KOPT-K1 (cell line): ENCODE data around the gene ARG2.
"Not testable (repeated sequence)": the region's sequence is repeated elsewhere in the genome, so short reads cannot be mapped to it uniquely, and the experiment has no call there.

Experiments
- H3K27ac ChIP-seq: fragments of 200-600 bp; sonication (generic); 2 replicates; pipeline ENCODE4 v1.5.1; 2016; ENCODE audit warnings: antibody characterized with exemption, mild to moderate bottlenecking, low read depth, low read length; ENCODE audit not compliant: poor library complexity, severe bottlenecking
- H3K36me3 ChIP-seq: fragments of 200-600 bp; sonication (generic); 2 replicates; pipeline ENCODE4 v1.5.1; 2017; ENCODE audit warnings: antibody characterized with exemption, mild to moderate bottlenecking, low read length, moderate library complexity; ENCODE audit not compliant: insufficient read depth
- H3K9me3 ChIP-seq: fragments of 200-600 bp; sonication (generic); 2 replicates; pipeline ENCODE4 v1.5.1; 2017; ENCODE audit warnings: antibody characterized with exemption, low read length, mild to moderate bottlenecking; ENCODE audit not compliant: insufficient read depth, poor library complexity, severe bottlenecking

Gene ARG2

GRCh38 chr14:67580336-67581171 is 39.2 kb upstream of the ARG2 start:
- Histone ChIP-seq H3K36me3 (peaks cover 2% of the 10 kb centered on the region; the same call in 1 of the 2 replicates), H3K27ac (no peak overlapping the region), H3K9me3 (no peaks in the 10 kb centered on the region)

DNA sequence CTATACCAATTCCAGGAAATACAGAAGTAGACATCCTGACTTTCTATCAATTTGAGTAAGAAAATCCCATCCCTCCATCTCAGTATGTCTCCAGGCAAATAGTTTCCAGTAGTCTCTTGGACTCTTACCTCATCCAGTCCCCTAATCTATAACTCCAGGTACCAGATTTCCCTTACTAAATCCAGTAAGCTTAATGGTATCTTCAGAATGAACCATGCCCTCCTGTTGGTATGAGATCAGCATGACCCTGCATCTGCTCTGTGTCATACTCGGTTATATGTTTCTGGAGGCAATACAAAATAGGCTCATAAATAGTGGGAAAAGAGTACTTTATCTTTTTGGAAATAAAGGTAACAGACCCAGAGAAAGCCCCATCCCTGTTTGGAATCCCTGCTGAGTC is 38.1 kb upstream of the ARG2 start:
- H3K36me3 ChIP-seq: peaks cover 5% of the 10 kb centered on the region; the same call in 1 of the 2 replicates
- no peak overlapping the region for H3K27ac ChIP-seq
- no peaks in the 10 kb centered on the region for H3K9me3 ChIP-seq

DNA sequence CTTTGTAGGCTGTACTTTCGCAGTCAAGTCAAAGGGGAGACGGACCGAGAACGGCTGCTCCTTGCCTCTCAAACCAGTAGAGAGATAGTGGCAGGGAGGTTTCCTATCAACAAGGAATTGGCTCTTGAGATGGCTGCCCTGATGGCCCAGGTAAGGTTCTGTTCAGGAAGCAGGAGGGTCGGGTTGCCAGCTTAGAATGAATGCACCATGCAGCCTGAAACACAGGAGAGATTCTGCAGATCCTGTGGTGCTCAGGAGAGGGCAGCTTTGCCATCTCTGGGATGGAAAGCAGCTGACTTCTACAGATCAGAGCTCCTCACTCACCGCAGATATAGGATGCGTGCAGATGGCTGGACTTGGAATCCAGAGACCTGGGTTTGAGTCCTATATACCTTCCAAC is 37.7 kb upstream of the ARG2 start:
- H3K27ac ChIP-seq: no peak overlapping the region
- H3K36me3 ChIP-seq: peaks cover 6% of the 10 kb centered on the region; the same call in 1 of the 2 replicates
- no peaks in the 10 kb centered on the region for H3K9me3 ChIP-seq

DNA sequence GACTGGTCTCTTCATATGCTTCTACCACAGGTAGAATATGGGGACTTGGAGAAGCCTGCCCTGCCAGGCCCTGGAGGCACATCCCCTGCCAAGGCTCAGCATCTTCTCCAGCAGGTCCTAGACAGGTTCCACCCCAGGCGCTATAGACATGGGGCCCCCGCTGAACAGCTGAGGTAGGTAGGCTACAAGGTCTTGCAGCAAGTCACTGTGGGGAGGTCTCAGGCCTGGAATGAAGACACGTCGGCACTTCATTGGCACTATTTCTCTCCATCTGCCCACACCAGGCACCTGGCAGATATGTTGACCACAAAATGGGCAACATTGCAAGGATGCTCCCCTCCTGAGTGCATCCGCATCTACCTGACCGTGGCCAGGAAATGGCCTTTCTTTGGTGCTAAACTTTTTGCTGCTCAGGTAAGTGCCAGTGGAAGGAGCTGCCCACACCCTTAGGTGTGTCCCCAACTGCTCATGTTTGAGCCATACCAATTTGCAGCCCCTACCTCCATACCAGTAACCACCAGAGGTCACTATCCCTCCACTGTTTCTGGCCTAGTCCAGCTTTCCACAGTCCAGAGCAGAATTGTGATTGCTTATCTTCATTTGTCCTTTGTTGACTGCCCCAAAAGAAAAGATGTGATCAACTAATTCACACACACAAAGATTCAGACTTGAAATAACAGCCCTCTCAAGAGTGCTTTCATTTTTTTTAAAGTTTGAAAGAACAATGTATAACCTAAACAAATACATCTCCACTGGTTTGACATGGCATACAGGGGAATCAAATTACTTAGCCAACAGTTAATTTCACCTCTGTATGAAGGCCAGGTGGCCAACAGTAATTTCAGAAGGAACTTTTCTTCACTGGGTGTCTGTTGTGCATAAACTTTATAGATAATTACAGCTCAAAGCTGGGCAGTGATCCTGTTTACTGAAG is 35.7 kb upstream of the ARG2 start:
- Histone ChIP-seq H3K27ac (no peak overlapping the region), H3K9me3 (no peaks in the 10 kb centered on the region), H3K36me3 (peaks cover 25% of the 10 kb centered on the region)

GRCh38 chr14:67584978-67585377 is 34.7 kb upstream of the ARG2 start:
- Histone ChIP-seq H3K9me3 (no peaks in the 10 kb centered on the region), H3K36me3 (peaks cover 35% of the 10 kb centered on the region)

DNA sequence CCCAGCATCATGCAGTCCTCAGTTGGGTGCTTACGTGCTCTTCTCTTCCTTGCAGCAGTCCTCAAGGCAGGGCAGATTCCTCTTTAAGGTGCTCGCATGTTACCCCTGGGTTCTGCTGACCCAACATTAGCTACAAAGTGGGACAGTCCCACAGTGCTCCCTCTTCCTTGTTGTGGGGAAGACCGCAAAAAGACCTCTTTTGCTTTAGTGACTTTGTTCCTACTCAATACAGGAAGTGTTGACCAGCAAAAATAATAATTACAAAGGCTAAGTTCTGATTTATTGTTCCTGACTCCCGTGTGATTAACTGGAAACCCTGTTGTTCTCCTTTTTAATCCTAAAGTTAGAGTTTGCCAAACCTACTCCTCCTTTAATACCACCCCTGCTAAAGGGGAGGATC is 33.4 kb upstream of the ARG2 start:
- Histone ChIP-seq H3K27ac (no peak overlapping the region), H3K9me3 (no peaks in the 10 kb centered on the region), H3K36me3 (peaks cover 49% of the 10 kb centered on the region)

More at GRCh38 chr14:67584978-67585377, 34.7 kb upstream of the ARG2 start:
- no peak overlapping the region for H3K27ac ChIP-seq

DNA sequence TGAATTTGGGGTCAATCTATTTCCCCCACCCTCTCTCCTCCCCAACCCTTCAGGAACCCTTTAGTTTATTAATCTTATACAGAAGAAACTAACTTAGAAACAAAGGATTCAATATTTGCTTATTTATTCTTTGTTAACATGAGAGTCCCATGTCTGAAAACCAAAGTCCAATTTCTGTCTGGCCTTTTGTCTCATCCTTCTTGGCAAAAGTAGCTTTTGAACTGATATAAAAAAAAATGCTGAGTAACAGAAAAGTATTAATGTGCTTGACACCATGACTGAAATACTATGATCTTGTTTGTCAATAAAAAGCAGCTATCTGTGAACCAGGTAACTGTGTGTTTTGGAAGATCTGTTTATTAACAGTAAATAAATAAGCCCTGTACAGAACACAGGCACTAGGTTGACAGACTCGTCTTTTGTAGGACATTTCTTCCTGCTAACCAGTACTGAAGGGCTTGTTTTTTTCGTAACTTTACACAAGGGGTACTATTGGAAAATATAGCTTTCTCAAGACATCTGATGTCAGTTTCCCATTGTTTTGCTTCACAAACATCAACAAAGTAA is 30.4 kb upstream of the ARG2 start:
- no peaks in the 10 kb centered on the region for H3K9me3 ChIP-seq
- H3K27ac ChIP-seq: no peak overlapping the region
- H3K36me3 ChIP-seq: peaks cover 75% of the 10 kb centered on the region

GRCh38 chr14:67593650-67594049 is 26.1 kb upstream of the ARG2 start:
- H3K36me3 ChIP-seq: peaks cover 65% of the 10 kb centered on the region
- not testable (repeated sequence) for H3K27ac ChIP-seq, H3K9me3 ChIP-seq

DNA sequence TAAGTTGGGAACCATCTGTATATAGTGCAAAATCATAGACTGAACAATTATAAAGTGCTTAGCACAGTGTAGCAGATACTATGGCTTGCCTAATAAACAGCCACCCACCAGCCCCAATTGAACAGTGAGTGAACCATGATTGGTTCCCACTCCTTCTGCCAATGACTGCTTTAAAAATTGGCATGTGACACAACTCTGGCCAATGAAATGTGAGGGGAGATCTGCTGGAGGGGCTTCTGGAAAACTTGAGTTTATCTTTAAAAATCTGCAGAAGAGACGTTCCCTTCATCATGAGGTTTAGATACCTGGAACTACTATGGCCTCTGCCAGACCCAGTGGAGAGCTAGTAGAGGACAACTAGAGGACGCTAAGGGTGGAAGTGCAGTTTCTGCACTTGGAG is 24.3 kb upstream of the ARG2 start:
- Histone ChIP-seq H3K27ac (no peak overlapping the region), H3K36me3 (peaks cover 48% of the 10 kb centered on the region), H3K9me3 (no peaks in the 10 kb centered on the region)

DNA sequence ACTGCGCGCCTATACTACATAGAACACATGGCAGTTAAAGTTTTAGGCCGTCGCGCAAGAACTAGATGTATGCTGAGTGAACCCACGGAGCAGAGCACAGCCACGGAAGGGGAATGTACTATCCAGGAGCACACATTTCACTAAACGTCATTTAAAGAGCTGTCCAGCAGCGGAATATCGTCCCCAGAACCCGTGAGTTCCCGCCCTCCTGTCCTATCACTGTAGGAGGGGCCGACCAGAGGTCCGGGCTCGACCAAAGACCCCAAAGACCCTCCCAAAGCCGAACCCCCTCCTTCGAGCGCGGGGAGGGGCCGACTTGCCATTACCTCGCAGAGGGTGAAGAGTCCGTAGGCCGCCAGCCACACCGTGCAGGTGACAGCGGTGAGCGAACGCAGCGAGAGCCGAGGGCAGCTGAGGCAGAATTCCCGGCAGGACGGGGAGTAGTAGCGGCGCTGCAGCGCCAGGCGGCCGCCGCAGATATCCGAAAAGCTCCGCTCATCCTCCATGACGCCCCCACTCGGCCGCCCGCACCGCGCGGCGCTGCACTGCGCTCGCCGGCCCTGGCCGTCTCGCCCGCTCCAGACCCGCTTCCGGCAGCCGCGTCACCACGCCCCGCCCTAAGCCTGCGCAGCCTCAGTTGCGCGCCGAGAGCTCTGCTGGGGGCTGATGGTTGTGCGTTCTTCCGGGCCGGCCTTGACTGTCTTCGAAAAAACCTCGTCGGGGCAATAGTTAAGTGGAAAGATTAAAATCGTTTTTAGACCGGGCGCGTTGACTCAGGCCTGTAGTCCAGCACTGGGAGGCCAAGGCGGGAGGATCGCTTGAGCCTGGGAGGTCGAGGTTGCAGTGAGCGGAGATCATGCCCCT is 19.8 kb upstream of the ARG2 start, which contains the start of gene PIGH:
Gene PIGH, minus strand, starts transcription at position 571 of the 864 bp plus-strand sequence. Its CDS starts 65 bp downstream, at position 506.
- peak within 1 kb of the TSS; percentile 61 for H3K27ac ChIP-seq
- 0 out of 2 replicates have a peak, but pooled peaks cover 12% of the 10 kb centered on the region for H3K36me3 ChIP-seq
- no peaks in the 10 kb centered on the region for H3K9me3 ChIP-seq

DNA sequence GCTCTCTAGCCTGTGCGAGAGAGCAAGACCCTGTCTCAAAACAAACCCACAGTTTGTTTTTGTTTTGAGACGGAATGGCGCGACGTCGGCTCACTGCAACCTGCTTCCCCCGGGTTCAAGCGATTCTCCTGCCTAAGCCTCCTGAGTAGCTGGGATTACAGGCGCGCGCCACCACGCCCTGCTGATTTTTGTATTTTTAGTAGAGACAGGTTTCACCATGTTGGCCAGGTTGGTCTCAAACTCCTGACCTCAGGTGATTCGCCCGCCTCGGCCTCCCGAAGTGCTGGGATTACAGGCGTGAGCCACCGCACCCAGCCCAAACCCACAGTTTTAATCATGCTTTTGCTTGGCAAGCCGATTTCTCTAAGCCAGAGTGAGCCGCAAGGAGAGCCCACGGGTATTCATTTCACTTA is 19.2 kb upstream of the ARG2 start:
- not testable (repeated sequence) for H3K9me3 ChIP-seq, H3K36me3 ChIP-seq
- peak overlapping the region; percentile 61 for H3K27ac ChIP-seq

- Histone ChIP-seq H3K9me3 (no peaks in the 10 kb centered on the region), H3K27ac (no peak overlapping the region), H3K36me3 (0 out of 2 replicates have a peak, but pooled peaks cover 3% of the 10 kb centered on the region)
Observed at GRCh38 chr14:67602076-67602475, 17.6 kb upstream of the ARG2 start.

DNA sequence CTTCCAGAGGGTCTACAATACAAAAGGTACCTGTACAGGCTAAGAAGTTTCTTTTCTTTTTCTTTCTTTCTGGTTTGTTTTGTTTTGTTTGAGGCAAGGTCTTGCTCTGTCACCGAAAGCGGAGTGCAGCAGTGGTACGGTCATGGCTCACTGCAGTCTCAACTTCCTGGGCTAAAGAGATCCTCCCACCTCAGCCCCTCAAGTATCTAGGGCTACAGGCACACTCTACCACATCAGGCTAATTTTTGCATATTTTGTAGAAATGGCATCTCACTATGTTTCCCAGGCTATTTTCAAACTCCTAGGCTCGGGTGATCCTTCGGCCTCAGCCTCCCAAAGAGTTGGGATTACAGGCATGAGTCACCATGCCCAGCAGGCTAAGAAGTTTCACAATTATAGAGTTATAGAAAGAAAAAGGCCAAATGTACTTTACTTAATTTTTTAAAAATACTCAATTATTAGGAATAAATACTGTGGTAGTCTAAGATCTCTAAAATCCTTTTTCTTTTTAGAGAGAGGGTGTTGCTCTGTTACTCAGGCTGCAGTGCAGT is 16.6 kb upstream of the ARG2 start:
- H3K36me3 ChIP-seq: no peaks in the 10 kb centered on the region
- H3K9me3 ChIP-seq: no peaks in the 10 kb centered on the region
- no peak overlapping the region for H3K27ac ChIP-seq

GRCh38 chr14:67607646-67608045 is 12.1 kb upstream of the ARG2 start:
- no peak overlapping the region for H3K27ac ChIP-seq
- no peaks in the 10 kb centered on the region for H3K36me3 ChIP-seq
- no peaks in the 10 kb centered on the region for H3K9me3 ChIP-seq
